Left forelimb (tissue), 1 donor: Measurements from ENCODE around the gene LEF1.
"Not testable (repeated sequence)": the region's sequence is repeated elsewhere in the genome, so short reads cannot be mapped to it uniquely, and the experiment has no call there.

Experiments used
- DNase-seq: peaks from one replicate; pipeline ENCODE4 v3.0.0-alpha.2; 2018; ENCODE audit warnings: low spot score

The LEF1 gene

DNA sequence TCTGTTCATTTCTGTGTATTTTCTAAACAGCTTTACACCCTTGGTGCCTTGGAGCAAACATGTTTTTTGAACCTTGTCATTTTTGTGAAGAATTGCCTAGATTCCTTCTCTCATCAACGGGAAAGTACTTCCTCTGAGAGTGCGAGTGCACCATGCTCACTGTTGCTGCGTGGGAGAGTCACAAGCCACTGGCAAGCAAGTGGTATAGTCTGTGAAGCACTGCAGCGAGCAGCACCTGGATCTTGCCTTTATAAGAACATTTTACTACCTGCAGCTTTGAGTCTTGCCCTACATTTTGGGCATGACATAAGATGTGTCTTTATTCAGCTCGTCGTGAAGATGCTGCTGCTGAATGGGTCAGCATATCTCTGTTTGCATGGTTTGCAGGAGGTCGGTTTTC lies 134.2 kb downstream of the LEF1 start:
- DNase-seq = no peak

- DNase-seq = no peak
These were observed 135.4 kb downstream of the LEF1 start for GRCh38 chr4:108033348-108033747.

GRCh38 chr4:108031427-108032083 lies 137.2 kb downstream of the LEF1 start:
- DNase-seq = no peak

DNA sequence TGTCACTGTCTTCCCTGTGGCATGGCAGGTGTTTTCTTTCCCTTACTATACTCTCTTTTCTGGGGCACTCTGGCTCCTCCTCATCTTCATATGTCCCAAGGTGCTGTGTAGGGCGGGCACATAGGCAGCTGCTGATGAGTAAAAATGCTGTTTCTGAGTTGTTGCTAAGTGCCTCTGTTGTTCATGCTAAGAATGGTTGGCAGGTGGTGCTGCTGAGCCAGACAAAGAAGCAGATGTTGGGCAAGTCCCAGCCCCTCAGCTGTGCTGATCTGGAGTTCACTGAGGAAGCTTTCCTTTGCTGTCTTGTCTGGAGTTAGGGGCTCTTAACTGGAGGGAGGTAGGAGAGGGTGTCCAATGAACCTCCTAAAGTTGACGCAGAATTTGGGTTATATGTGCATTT lies 138.4 kb downstream of the LEF1 start:
- no peak for DNase-seq

- no peak for DNase-seq
These were observed 139.0 kb downstream of the LEF1 start for GRCh38 chr4:108029731-108030130.

DNA sequence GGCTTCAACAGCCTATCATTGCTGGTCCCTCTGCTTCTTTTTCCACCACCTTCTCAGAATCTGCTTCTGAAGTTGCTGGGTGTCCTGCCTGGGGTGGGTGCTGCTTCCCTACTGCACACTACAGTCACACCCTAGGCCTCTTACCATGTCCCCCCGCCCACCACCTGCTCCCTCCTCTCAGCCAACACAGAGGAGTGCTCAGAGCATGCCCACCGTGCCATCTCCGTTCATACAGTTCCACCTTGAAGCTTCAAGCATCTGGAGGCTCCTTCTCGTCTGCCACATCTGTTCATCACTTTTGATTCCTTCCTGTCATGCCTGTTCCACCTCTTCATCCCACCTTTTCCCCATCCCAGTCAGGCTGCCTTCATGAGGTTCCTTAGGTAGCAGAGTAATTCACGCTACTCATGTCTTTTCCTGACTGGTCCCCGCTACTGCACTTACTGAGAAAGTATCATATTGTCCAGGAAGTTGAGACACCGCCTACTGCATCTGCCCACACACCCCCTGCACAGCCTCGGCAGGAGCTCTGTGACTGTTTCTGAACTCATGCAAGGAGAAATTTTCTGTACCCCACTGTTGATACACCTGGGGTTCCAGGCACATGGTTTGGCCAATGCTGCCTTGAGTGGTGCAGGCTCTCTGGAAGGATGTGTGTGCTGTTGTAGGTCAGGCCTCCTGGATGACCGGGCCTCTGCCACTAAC lies 139.6 kb downstream of the LEF1 start:
- no peak for DNase-seq

- DNase-seq = no peak
These were observed 143.9 kb downstream of the LEF1 start for GRCh38 chr4:108024878-108025165.

- no peak for DNase-seq
These were observed 144.5 kb downstream of the LEF1 start for GRCh38 chr4:108024085-108024877.

DNA sequence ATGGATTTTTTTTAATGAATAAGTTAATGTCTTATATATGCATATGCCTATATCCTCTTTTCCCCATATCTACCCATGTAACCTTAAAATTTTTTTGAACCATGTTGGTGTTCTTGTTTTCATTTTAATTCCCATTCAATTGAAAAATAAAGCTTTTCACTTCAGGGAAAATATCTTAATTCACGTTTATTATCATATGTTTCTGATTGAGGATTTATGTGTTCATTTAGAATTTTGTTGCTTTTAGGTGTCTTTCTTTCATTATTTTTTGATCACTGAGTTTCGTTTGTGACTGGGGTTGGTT lies 149.9 kb downstream of the LEF1 start:
- no peak for DNase-seq

DNA sequence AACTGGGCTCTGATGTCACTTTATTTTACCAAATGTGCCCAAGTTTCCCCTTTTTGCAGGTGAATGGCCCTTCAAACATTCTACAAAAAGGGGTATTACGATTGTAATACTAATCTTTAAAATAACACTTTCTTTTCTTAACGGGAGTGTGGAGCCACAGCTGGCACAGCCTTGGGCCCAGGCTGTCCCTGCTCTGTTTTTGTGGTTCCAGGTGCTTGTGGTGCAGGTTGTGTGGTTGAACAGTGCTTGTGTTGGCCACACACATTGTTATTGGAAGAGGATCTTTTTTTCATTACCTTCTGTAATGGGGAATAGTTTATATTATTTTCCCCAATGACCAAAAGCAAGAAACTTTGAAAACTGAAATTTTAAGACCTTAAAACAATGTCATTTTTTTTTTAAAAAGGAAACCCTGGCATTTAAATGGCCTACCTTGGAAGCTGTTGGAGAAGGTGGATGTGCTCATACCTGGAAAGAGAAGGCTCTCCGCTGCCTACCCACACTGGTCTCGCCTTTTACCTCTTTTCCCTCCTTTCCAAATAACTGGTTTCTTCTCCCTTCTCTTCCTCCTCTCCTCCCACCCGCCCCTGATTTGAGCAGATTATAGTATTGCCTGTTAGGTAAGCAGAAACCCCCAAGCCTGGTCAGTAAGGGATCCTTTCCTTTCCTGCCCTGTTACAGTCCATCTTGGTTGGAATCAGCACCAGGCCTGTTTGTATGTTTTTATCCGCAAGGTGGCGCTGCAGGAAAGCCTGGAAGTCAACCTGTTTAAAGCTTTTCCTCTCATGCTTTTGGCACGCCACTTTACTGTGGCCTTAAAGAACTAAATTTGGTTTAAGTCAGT lies 150.5 kb downstream of the LEF1 start:
- peak; percentile 79 for DNase-seq

DNA sequence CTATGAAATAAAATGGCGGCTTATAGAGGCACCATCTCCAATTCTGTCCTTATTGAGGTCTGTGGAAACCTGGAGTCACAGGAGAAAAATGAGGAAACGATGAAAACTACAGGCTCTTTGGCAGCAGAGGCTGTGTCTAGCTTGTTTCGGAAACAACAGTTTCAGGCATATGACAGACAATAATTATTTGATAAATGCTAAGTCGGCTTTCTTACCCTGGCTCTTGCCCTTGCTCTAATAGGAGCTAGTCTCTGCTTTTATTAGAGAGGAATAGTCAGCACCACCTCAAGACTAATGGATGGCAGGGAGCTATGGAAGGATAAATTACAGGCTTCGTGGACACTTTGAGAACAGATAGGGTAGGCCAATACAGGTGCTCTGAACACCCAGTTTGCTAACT lies 154.8 kb downstream of the LEF1 start:
- DNase-seq = no peak

DNA sequence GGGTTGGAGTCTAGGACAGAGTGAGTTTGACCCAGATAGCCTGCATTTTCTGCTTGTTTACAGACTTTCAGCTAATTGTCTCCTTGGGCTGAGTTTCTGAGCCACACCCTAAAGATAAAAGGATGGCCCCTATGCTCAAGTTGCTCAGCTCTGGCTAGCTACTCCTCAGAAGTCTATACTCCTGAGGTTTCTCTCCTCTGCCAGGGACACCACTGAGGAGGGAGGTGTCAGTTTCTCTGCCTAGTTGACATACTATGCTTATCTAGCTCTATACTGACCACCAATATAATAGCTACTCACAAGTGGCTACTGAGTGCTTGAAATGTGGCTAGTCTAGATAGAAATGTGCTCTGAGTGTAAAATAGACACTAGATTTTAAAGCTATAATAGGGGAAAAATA lies 155.4 kb downstream of the LEF1 start:
- no peak for DNase-seq

DNA sequence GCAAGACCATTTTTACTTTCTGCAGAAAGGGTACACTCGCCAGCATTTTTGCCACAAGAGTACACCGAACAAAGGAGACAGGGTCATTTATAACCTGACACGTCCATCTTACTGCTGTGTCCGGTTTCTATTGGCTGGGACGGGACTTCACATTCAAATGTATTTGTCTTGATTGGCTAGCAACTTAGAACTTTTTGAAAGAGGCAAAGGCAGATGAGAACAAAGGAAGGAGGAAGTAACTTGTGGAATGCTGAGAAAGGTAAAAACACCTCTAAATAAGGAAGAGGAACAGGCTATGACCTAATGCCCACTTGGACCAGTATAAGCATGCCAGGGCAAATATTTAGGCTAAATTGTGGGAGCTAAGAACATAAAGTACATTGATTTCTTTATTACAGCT lies 156.3 kb downstream of the LEF1 start:
- not testable (repeated sequence) for DNase-seq

GRCh38 chr4:108010167-108010566 lies 158.6 kb downstream of the LEF1 start:
- no peak for DNase-seq

DNA sequence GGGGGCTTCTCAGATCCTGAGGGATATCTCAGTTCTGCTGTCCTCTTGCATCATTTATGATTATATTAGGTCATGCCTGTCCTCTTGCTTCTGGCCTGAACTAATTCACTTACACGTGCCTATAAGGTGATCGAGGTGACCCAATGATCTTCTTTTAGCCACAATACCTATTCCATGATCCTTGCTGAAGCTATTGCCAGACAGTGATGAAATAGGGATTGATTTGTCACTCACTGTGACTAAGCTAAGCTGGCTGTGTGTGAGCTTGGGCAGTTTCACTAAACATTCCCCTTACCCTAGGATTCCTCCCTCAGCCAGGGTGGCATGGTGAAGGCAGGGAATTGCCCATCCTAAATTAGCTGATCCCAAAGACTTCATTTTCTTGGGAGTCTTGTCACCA lies 160.0 kb downstream of the LEF1 start:
- DNase-seq = no peak

DNA sequence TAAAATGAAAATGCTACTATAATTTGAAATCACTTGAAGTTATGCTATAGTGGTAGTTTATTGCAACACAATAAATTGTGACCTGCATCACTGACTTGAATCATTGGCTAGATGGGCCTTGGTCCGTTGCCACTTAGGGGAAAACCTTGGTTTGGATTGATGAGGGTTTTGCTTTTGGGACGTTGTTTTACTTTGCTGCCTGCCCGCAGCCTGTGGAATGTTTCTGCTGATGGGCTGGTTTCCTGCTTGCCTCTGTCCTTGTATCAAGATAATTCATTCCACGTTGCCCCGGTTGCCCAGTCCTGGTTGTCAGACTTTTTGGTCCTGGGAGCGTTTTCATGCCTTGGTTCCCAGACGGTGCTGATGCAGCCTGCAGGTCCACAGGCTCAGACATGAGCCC lies 160.7 kb downstream of the LEF1 start:
- DNase-seq = no peak

GRCh38 chr4:108006361-108006760 lies 162.4 kb downstream of the LEF1 start:
- no peak for DNase-seq

DNA sequence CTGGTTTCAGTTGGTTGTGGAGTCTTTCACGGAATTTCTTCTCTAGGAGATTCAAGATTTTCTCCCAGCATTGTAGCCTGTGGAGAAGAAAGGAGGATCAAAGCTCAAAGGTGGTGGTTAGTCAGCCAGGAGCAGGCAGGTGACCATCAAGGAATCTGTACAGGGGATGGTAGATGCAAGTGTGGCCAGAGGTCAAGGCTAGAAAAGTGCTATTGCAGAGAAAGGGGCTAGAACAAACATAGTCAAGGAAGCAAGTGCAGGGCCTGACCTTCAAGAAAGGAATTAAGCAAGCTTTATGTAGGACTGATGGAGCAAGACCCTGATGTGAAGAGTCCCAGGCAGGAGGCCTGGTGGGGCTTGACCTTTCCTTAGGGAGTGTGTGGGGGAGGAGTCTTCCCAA lies 162.9 kb downstream of the LEF1 start:
- no peak for DNase-seq

DNA sequence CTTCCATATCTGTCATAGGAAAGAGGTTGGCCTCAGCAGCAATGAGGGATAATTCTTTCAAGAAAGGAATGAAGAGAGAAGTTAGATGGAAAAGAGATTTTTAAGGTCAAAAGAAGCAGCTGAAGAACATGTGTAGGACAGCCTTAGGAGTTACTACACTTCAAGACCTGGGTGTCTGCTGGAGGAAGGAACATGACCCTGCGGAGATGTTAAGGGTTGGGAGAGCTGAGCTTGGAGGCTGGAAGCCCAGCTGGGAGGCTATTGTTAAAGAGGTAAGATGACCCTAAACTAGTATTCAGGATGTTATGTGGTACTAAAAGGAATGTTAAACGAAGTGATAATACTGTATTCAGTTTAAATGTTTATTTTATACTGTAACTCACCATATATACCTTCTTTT lies 164.1 kb downstream of the LEF1 start:
- no peak for DNase-seq

- no peak for DNase-seq
These were observed 164.7 kb downstream of the LEF1 start for GRCh38 chr4:108003982-108004515.

GRCh38 chr4:108001540-108002135 lies 167.1 kb downstream of the LEF1 start:
- DNase-seq = no peak

GRCh38 chr4:107999932-108000539 lies 168.7 kb downstream of the LEF1 start:
- no peak for DNase-seq
